Calu3 (cell line): ENCODE data around the gene GHR. TPM values are rescaled to one million over a fixed set of nuclear protein-coding genes. Genes with fewer than 3 reads are reported as not detected.

Experiments used
- BruUV-seq: library from RNA; stranded (reverse); fragments of 400-500 nt; replicated peaks from 2 replicates; lab custom pipeline; 2021; lab: Mats Ljungman, UMichigan
- CTCF ChIA-PET: fragments of 300-600 bp; sonication (Branson Sonifier 250); formaldehyde crosslinking; loops from one replicate; lab custom pipeline; 2022; ENCODE audit warnings: antibody characterized with exemption; lab: Charles Lee
- DNase-seq: peaks from one replicate; pipeline ENCODE4 v3.0.0; 2022
- H3K27ac Mint-ChIP-seq: one replicate; pipeline ENCODE4 v1.8.0; 2022; ENCODE audit warnings: mixed read lengths; ENCODE audit not compliant: unreplicated experiment
- H3K27me3 Mint-ChIP-seq: one replicate; pipeline ENCODE4 v1.8.0; 2022; ENCODE audit warnings: mixed read lengths; ENCODE audit not compliant: unreplicated experiment
- H3K36me3 Mint-ChIP-seq: one replicate; pipeline ENCODE4 v1.8.0; 2022; ENCODE audit warnings: mild to moderate bottlenecking, moderate library complexity, mixed read lengths; ENCODE audit not compliant: insufficient read depth, unreplicated experiment
- H3K4me1 Mint-ChIP-seq: one replicate; pipeline ENCODE4 v1.8.0; 2022; ENCODE audit warnings: mild to moderate bottlenecking, low read depth, mixed read lengths; ENCODE audit not compliant: unreplicated experiment
- H3K4me3 Mint-ChIP-seq: one replicate; pipeline ENCODE4 v1.8.0; 2022; ENCODE audit warnings: mild to moderate bottlenecking, low read depth, moderate library complexity, mixed read lengths; ENCODE audit not compliant: unreplicated experiment
- H3K9me3 Mint-ChIP-seq: one replicate; pipeline ENCODE4 v1.8.0; 2022; ENCODE audit warnings: low read depth, mixed read lengths; ENCODE audit not compliant: unreplicated experiment
- intact Hi-C: fragments of 100-400 bp; cut with micrococcal nuclease; formaldehyde crosslinking; loops from one replicate; pipeline ENCODE4 v1.10.0; 2022; ENCODE audit not compliant: unreplicated experiment
- total RNA-seq: library from RNA; stranded (reverse); gene quantifications from 2 replicates; pipeline ENCODE4 v1.2.3, GENCODE V29; 2022
- TF ChIP-seq, protein P1 (sequence below): fragments of 200-600 bp; IDR thresholded peaks from one replicate; pipeline ENCODE4 v1.8.0; 2022; ENCODE audit warnings: antibody characterized with exemption; ENCODE audit not compliant: unreplicated experiment

Gene GHR
- total RNA-seq, 1 experiment from 2014 or later, result 0.45 TPM

DNA sequence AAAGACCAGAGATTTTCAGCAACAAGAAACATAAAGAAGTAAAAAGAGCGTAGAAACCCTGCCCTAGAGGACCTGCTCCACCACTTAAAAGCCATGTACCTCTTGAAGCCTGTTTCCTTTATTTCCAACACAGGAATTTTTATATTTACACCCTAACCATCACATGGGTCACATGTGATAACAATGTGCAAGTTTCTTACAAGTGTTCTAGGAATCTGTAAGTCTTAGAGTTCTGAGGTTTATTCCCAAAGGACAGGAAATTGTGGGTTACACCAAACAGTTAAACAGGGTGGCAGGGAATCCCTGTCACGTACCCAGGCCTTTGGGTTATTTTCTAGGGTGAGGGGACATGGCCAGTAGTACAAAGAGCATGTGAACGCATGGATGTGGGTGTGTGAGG lies 224.8 kb downstream of the GHR start:
- no TSS peak for BruUV-seq
- Mint-ChIP-seq H3K4me1 (no peaks in the 10 kb centered on the region), H3K4me3 (no peak overlapping the region), H3K27me3 (peaks cover 52% of the 10 kb centered on the region), H3K36me3 (no peaks in the 10 kb centered on the region), H3K27ac (no peak overlapping the region), H3K9me3 (no peaks in the 10 kb centered on the region)
- TF ChIP-seq, protein P1, sequence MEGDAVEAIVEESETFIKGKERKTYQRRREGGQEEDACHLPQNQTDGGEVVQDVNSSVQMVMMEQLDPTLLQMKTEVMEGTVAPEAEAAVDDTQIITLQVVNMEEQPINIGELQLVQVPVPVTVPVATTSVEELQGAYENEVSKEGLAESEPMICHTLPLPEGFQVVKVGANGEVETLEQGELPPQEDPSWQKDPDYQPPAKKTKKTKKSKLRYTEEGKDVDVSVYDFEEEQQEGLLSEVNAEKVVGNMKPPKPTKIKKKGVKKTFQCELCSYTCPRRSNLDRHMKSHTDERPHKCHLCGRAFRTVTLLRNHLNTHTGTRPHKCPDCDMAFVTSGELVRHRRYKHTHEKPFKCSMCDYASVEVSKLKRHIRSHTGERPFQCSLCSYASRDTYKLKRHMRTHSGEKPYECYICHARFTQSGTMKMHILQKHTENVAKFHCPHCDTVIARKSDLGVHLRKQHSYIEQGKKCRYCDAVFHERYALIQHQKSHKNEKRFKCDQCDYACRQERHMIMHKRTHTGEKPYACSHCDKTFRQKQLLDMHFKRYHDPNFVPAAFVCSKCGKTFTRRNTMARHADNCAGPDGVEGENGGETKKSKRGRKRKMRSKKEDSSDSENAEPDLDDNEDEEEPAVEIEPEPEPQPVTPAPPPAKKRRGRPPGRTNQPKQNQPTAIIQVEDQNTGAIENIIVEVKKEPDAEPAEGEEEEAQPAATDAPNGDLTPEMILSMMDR, result no peak
- CTCF ChIA-PET, result no interaction called here
- DNase-seq, result no peak
- intact Hi-C loops, result no loop called here

DNA sequence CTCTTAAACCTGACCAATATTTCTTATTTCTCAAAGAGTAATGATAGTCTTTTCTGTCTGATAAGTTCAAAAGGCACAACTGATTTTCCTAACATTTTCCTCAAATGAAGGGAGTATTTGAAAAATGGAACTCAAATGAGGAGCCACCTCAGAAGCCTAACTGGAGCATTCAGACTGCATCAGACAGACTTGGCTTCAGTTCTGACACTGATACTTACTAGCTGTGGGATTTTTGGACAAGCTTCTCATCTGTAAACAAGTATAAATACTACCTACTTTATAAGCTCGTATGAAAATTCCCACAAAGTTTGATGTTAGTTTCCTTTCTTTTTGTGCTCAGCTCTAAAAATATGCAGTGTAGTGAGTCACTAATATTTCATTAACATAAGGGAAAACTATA lies 225.7 kb downstream of the GHR start:
- H3K36me3 Mint-ChIP-seq, result no peaks in the 10 kb centered on the region

DNA sequence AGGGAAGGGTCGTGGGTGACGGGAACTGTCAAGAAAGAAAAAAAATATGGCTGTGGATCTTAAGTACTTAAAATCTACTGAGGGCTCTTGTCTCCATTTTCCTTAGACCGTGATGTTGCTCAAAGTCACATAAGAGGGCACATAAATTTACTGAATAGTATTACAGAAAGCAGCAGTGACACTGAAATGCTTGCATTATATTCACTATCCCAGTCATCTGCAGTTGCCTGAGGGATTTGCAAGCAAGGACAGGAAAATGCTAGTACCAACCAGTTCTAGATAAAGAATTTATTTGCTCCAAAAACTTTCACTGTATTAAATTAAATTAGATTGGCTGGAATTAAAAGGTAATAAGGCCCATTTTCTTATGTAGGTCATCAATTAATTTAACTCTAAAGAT lies 226.8 kb downstream of the GHR start:
- Mint-ChIP-seq H3K4me3 (no peak overlapping the region), H3K4me1 (no peaks in the 10 kb centered on the region), H3K36me3 (no peaks in the 10 kb centered on the region), H3K27me3 (peaks cover 51% of the 10 kb centered on the region), H3K9me3 (no peaks in the 10 kb centered on the region), H3K27ac (no peak overlapping the region)
- intact Hi-C loops, result no loop called here
- TF ChIP-seq, protein P1, result no peak
- BruUV-seq, result no TSS peak
- CTCF ChIA-PET, result no interaction called here
- no peak for DNase-seq

More for the DNA sequence above, 225.7 kb downstream of the GHR start:
- H3K9me3 Mint-ChIP-seq, result no peaks in the 10 kb centered on the region
- H3K27me3 Mint-ChIP-seq, result peaks cover 51% of the 10 kb centered on the region
- intact Hi-C loops, result no loop called here
- no peak for DNase-seq
- H3K4me1 Mint-ChIP-seq, result no peaks in the 10 kb centered on the region
- TF ChIP-seq, protein P1, result no peak
- H3K27ac Mint-ChIP-seq, result no peak overlapping the region
- H3K4me3 Mint-ChIP-seq, result no peak overlapping the region
- no TSS peak for BruUV-seq
- CTCF ChIA-PET, result no interaction called here

DNA sequence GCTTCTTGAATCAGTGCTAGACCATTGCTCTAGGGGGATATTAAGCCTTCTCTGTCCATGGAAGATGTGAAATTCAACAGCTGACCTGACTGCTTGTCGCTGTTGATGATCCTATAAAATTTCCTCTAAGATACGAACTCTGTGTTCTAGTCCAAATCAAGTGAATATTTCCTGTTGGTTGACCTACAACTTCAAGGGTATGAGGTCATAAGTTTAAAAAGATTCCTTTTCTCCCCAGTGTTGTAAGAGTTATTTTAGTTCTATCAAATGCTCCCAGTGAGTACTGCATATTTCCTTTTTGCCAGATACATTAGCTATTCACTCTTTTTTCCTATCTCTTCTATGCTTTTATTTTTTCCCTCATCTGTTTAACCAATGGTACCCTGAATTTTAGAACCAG lies 230.5 kb downstream of the GHR start:
- intact Hi-C loops, result no loop called here
- H3K4me3 Mint-ChIP-seq, result no peak overlapping the region
- peaks cover 38% of the 10 kb centered on the region for H3K27me3 Mint-ChIP-seq
- DNase-seq, result no peak
- BruUV-seq, result no TSS peak
- H3K4me1 Mint-ChIP-seq, result no peaks in the 10 kb centered on the region
- no peak overlapping the region for H3K27ac Mint-ChIP-seq
- CTCF ChIA-PET, result no interaction called here
- H3K9me3 Mint-ChIP-seq, result no peaks in the 10 kb centered on the region
- H3K36me3 Mint-ChIP-seq, result no peaks in the 10 kb centered on the region
- TF ChIP-seq, protein P1, result no peak
